ENCODE results near the gene ATG4B. TPM values are rescaled to one million over a fixed set of nuclear protein-coding genes. Genes with fewer than 3 reads are reported as not detected.

The ATG4B gene
- total RNA-seq = 64.5 and 66.7 TPM in 2 replicates

GRCh38 chr2:241637018-241637794, at the start of gene ATG4B, which contains the start of gene THAP4:
Gene ATG4B, plus strand, starts transcription at chr2:241637693. Its CDS starts 22 bp downstream, at chr2:241637715.
Gene THAP4, minus strand, starts transcription at chr2:241637158. Its CDS starts 141 bp downstream, at chr2:241637017.

GRCh38 chr2:241686650-241687425, 49.3 kb downstream of the ATG4B start, which contains the start of gene DTYMK:
Gene DTYMK, minus strand, starts transcription at chr2:241686815. Its CDS starts 32 bp downstream, at chr2:241686783.

GRCh38 chr2:241701399-241702154, 64.1 kb downstream of the ATG4B start, which contains the start of gene ING5:
Gene ING5, plus strand, starts transcription at chr2:241702039. Its CDS starts 27 bp downstream, at chr2:241702066.

Other genes with a start within 250 kb of the ATG4B start
- 180 and 198 TPM in 2 replicates for gene STK25, start 129.1 kb upstream of the ATG4B start, total RNA-seq
- 29.7 and 36.5 TPM in 2 replicates for gene BOK, start 78.9 kb upstream of the ATG4B start, total RNA-seq
- 49.8 and 62.0 TPM in 2 replicates for gene THAP4, start 535 bp upstream of the ATG4B start, total RNA-seq
- gene DTYMK, start 49.1 kb downstream of the ATG4B start, total RNA-seq = 139 and 142 TPM in 2 replicates
- 20.2 and 22.0 TPM in 2 replicates for gene ING5, start 64.3 kb downstream of the ATG4B start, total RNA-seq
- gene D2HGDH, start 96.9 kb downstream of the ATG4B start, total RNA-seq = 10.3 and 11.0 TPM in 2 replicates
- not detected in 2 replicates for gene GAL3ST2, start 139.1 kb downstream of the ATG4B start, total RNA-seq
- gene NEU4, start 171.5 kb downstream of the ATG4B start, total RNA-seq = not detected in 2 replicates
- gene PDCD1, start 221.2 kb downstream of the ATG4B start, total RNA-seq = not detected in 2 replicates
- gene RTP5, start 232.0 kb downstream of the ATG4B start, total RNA-seq = not detected in 2 replicates

Data from bronchus fibroblast of lung (primary cell).